ENCODE data around the gene BRAT1.

Gene BRAT1

DNA sequence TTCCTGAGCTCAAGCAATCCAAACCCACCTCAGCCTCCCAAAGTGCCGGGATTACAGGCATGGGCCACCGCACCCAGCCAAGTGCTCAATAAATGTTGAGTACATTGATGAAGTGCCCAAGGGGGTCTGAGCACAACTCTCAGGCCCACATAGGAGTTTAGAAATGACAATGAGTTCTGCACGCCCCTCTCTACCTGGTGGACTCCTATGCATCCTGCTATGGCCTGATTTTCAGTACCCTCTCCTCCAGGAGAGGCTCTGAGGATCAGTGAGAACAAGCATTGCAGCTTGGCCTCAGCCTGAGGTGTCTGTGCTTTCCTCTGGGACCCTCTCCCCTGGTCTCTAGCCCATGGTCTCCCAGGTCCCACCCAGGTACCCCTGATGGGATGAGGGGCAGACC lies 58.3 kb downstream of the BRAT1 start:
- Histone ChIP-seq H3K27ac (ENCODE audit: low read depth, low read length) (no peak overlapping the region), H3K4me1 (ENCODE audit: control insufficient read depth, low read length) (no peaks in the 10 kb centered on the region), H3K9me2 (replicated peaks; ENCODE audit: control insufficient read depth, low read length) (no peaks in the 10 kb centered on the region), H4K20me1 (ENCODE audit: control insufficient read depth, insufficient read depth, low read depth, low read length) (no peaks in the 10 kb centered on the region), H3K4me2 (ENCODE audit: low read length) (no peak overlapping the region), H3F3A (ENCODE audit: control insufficient read depth, insufficient read depth) (no peaks in the 10 kb centered on the region), H3K9me3 (ENCODE audit: control insufficient read depth, insufficient read depth, low read length) (no peaks in the 10 kb centered on the region), H3K4me3 (ENCODE audit: low read length) (no peak overlapping the region), H3K36me3 (ENCODE audit: control insufficient read depth, low read length) (no peaks in the 10 kb centered on the region), H3K27me3 (ENCODE audit: control insufficient read depth, low read length) (peaks cover 38% of the 10 kb centered on the region), H3K79me2 (ENCODE audit: control insufficient read depth, low read length) (no peaks in the 10 kb centered on the region)
- TF ChIP-seq EZH2phosphoT487 (IDR thresholded peaks at IDR 0.05; ENCODE audit: borderline replicate concordance, low read length): no peak
- TF ChIP-seq, protein P1, sequence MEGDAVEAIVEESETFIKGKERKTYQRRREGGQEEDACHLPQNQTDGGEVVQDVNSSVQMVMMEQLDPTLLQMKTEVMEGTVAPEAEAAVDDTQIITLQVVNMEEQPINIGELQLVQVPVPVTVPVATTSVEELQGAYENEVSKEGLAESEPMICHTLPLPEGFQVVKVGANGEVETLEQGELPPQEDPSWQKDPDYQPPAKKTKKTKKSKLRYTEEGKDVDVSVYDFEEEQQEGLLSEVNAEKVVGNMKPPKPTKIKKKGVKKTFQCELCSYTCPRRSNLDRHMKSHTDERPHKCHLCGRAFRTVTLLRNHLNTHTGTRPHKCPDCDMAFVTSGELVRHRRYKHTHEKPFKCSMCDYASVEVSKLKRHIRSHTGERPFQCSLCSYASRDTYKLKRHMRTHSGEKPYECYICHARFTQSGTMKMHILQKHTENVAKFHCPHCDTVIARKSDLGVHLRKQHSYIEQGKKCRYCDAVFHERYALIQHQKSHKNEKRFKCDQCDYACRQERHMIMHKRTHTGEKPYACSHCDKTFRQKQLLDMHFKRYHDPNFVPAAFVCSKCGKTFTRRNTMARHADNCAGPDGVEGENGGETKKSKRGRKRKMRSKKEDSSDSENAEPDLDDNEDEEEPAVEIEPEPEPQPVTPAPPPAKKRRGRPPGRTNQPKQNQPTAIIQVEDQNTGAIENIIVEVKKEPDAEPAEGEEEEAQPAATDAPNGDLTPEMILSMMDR (IDR thresholded peaks at IDR 0.05; ENCODE audit: low read depth, low read length, poor library complexity, severe bottlenecking): no peak

DNA sequence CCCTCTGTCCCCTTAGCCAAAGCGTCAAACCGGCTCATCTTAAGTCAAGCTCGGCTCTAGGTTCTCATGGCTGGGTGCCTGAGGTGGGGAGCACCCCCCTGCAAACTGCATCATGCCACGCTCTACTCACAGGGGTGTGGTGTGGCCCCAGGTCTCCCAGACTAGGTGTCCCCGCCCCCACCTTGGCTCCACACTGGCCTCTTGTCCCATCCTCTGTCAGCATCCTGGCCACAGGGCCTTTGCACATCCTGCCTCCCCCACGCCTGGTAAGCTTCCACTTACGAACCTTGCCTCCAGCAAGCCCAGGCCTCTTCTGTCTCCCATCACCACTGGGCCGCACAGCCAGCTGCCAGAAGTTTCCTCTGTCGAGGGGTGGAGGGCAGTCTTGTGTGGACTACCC lies 58.9 kb downstream of the BRAT1 start:
- TF ChIP-seq, protein P1 (IDR thresholded peaks at IDR 0.05; ENCODE audit: low read depth, low read length, poor library complexity, severe bottlenecking): no peak
- TF ChIP-seq EZH2phosphoT487 (IDR thresholded peaks at IDR 0.05; ENCODE audit: borderline replicate concordance, low read length): no peak
- no peaks in the 10 kb centered on the region for H3K9me3 ChIP-seq (ENCODE audit: control insufficient read depth, insufficient read depth, low read length)
- H3F3A ChIP-seq (ENCODE audit: control insufficient read depth, insufficient read depth): no peaks in the 10 kb centered on the region
- peaks cover 38% of the 10 kb centered on the region for H3K27me3 ChIP-seq (ENCODE audit: control insufficient read depth, low read length)
- no peaks in the 10 kb centered on the region for H3K79me2 ChIP-seq (ENCODE audit: control insufficient read depth, low read length)
- H3K4me2 ChIP-seq (ENCODE audit: low read length): no peak overlapping the region
- no peaks in the 10 kb centered on the region for H3K36me3 ChIP-seq (ENCODE audit: control insufficient read depth, low read length)
- no peak overlapping the region for H3K27ac ChIP-seq (ENCODE audit: low read depth, low read length)
- no peaks in the 10 kb centered on the region for H3K4me1 ChIP-seq (ENCODE audit: control insufficient read depth, low read length)
- no peaks in the 10 kb centered on the region for H3K9me2 ChIP-seq (replicated peaks; ENCODE audit: control insufficient read depth, low read length)
- no peaks in the 10 kb centered on the region for H4K20me1 ChIP-seq (ENCODE audit: control insufficient read depth, insufficient read depth, low read depth, low read length)
- no peak overlapping the region for H3K4me3 ChIP-seq (ENCODE audit: low read length)

DNA sequence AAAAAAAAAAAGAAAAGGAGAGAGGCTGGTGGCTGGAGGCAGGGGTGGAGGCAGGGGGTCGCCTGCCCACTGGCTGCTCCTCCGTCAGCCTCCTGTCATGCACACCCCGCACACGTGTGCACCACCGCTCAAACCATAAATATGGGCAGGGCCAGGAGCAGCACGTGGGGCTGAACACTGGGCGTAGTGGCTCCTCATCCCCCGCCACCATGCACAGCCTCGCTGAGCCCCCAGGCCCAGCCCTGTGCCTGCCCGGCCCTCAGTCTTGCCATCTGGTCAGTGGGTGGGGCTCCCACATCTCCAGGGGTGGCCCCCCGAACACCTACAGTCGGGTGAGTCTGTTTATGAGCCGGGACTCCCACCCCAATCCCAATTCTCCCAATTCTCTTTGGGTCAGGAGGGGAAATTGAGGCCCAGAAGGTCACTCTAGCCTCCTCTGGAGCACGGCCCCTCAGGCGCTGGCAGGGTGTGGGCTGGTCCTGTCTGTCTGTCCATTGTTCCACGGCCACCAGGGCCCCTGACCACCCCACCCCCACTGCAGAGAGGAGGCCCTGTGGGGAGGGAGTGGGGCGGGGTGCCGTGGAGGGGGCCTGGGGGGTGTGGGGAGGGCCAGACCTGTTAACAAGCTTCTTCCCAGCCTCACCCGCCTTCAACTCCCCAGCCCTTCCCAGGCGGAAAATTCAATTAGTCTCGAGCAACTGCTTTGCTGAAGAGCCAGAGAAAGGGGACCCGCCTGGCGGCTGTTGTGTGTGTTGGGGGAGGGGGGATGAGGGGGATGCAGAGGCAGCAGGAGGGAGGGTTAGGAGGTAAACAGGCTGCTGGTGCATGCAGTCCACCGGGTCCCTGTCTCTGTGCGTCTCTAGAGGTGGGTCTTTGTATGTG lies 59.7 kb downstream of the BRAT1 start:
- no peaks in the 10 kb centered on the region for H3F3A ChIP-seq (ENCODE audit: control insufficient read depth, insufficient read depth)
- H3K4me3 ChIP-seq (ENCODE audit: low read length): no peak overlapping the region
- H3K9me2 ChIP-seq (replicated peaks; ENCODE audit: control insufficient read depth, low read length): no peaks in the 10 kb centered on the region
- no peaks in the 10 kb centered on the region for H3K4me1 ChIP-seq (ENCODE audit: control insufficient read depth, low read length)
- H3K27ac ChIP-seq (ENCODE audit: low read depth, low read length): no peak overlapping the region
- H4K20me1 ChIP-seq (ENCODE audit: control insufficient read depth, insufficient read depth, low read depth, low read length): no peaks in the 10 kb centered on the region
- H3K79me2 ChIP-seq (ENCODE audit: control insufficient read depth, low read length): no peaks in the 10 kb centered on the region
- no peak overlapping the region for H3K4me2 ChIP-seq (ENCODE audit: low read length)
- H3K9me3 ChIP-seq (ENCODE audit: control insufficient read depth, insufficient read depth, low read length): no peaks in the 10 kb centered on the region
- peaks cover 38% of the 10 kb centered on the region for H3K27me3 ChIP-seq (ENCODE audit: control insufficient read depth, low read length)
- H3K36me3 ChIP-seq (ENCODE audit: control insufficient read depth, low read length): no peaks in the 10 kb centered on the region
- TF ChIP-seq, protein P1 (IDR thresholded peaks at IDR 0.05; ENCODE audit: low read depth, low read length, poor library complexity, severe bottlenecking): no peak
- no peak for TF ChIP-seq EZH2phosphoT487 (IDR thresholded peaks at IDR 0.05; ENCODE audit: borderline replicate concordance, low read length)

Measured in DOHH2 (cell line).